NT2/D1 (cell line): ENCODE data around the gene CEP164.

Experiments
- YY1 ChIP-seq: IDR thresholded peaks from 2 replicates; pipeline ENCODE4 v1.6.1; 2011; ENCODE audit not compliant: insufficient read length, insufficient read depth
- ZNF274 ChIP-seq: IDR thresholded peaks from 2 replicates; pipeline ENCODE4 v1.6.1; 2011; ENCODE audit warnings: mild to moderate bottlenecking, low read depth, low read length

GRCh38 chr11:117299351-117300282, 28.0 kb upstream of the CEP164 start:
- TF ChIP-seq ZNF274 (no peak), YY1 (peak; percentile 12)
